HTR-8/SVneo (cell line): ENCODE measurements around the gene FAM72A.
"Not testable (repeated sequence)": the region's sequence is repeated elsewhere in the genome, so short reads cannot be mapped to it uniquely, and the experiment has no call there.

Experiments
- DNase-seq: peaks from one replicate; pipeline ENCODE4 v3.0.0; 2011; ENCODE audit warnings: low spot score, mixed read lengths; ENCODE audit not compliant: insufficient read length
- FAIRE-seq: peaks from 2 replicates; lab custom pipeline; 2011; peaks lifted over from hg19 to GRCh38; lab: Jason Lieb, UNC

Gene FAM72A

DNA sequence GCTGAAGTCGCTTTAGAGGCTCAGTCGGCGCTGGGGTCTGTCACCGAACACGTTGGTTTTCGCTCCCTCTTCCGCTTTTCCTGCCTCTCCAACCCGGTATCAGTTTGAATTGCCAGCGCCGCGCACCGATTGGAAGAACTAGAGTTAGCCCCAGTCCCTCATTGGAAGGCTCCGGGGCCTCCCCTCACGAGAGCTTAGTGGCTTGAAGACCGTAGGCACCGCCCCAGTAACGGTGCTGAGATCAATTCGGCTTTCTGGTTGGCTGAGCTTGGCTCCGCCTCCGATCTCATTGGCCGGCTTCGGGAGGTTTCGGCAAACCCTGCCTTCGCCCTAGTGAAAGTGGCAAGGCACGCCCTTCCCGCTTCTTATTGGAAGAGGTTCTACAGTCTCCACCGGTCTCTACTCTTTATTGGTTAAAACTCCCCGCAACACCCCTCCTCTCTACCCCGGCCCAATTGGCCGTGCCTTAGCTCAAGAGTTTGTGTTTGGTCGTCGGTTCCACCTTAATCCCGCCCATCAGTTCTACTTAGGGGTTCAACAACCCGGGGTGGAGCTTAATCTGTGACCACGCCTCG lies at the start of gene FAM72A:
Gene FAM72A (minus strand): TSS at position 51 of the 575 bp plus-strand sequence. CDS start 814 bp downstream, outside the sequence.
- not testable (repeated sequence) for FAIRE-seq
- peak; percentile 74 for DNase-seq

DNA sequence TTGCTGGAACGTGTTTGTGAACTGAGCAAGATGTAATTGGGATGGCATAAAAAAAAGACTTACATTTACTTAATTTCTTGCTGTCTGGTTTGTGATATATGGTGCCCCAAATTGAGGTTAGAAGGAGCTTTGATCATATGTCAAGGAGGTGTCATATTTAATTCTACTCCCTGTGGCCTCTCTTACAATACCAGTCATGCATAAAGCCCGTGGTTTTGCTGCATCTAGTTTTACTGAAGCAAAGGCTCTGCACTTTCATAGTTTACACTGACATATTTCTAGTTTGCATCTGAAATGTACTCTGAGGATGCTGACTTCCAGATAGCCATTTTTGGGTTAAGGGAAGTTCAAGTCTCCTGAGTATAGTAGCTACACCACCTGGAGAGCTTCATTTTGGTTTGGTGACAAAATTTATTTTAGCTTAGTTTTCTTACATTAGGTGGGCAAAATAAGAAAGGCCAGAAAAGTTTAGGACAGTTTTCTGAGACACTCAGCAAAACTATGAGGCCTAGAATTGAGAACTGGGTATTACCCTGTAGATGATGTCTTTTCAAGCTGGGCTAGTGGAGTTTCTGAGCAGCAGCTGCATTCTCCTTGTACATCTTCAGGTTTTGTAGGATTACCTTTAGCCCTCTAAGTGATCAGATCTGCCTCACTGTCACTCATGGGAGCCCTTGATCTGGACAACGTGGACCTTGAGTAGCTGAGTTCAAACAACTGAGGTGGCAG lies 48.5 kb upstream of the FAM72A start:
- DNase-seq, FAIRE-seq: not testable (repeated sequence)

DNA sequence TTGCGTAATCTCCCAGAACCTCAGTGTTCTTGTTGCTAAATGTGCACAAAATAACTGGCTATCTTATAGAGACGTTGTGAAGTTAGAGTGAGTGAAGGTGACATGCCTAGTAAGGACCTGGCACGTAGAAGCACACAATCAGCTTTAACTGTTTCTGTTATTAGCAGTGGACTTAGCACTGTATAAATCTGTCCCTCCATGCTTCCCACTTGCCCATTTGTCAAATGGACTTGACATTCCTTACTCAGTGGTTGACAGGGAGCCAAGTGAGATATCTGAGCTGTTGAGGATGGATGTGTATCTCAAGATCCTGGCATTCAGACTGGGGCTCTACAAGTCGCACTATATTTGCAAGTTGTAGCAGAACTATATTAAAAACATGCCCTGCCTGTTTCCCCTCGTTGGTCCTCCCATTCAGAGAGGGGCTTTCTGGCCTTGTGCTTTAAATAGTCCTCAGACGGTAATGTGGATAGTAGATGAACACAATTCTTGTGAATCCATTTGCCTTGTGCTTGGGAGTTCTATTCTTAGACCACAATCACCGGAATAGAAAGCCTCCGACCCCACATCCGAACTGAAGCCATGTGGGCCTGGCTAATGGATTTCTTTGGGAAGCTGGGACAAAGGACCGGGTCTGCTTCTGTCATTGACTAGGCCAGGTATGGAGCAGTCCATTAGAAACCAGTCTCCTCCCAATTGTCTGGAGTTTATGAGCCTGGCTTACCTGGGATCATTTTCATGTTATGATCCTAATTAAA lies 43.7 kb upstream of the FAM72A start:
- DNase-seq, FAIRE-seq: not testable (repeated sequence)

DNA sequence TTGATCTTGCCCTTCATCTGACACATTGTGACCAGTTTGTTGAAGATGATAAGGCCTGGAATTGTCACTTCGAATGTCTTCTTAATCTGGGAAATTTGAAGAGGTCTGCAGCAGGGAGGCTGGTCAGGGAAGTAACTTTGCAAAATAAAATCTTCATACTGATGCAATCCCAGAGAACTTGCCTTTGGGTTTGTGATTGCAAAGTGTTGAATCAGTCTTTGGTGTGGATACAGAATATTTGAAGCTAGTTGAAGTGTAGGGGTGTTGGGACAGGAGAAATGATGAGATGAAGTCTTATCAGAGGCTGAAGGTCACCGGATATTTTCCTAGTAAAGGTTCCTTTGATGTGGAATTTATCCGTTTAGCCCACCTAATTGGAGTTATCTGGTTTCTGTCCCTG lies 42.8 kb upstream of the FAM72A start:
- not testable (repeated sequence) for FAIRE-seq, DNase-seq

DNA sequence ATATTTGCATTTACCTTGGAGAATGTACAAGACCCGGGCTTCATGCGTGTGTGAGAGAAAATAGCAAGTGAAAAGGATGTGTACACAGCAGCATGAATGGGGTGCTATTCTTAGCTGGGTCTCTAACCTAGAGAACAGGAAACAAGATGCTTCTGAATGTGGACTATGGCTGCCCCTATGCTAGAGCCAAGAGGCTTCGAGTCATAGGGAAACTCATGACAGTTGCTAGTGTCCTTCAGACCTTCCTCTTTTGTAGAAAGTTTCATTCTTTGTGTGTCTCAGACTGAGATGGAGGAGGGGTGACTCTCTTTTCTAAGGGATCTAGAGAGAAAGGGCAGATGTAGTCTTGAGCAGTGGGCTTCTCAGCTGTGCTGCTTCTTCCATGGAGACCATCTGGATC lies 40.7 kb upstream of the FAM72A start:
- FAIRE-seq, DNase-seq: not testable (repeated sequence)

DNA sequence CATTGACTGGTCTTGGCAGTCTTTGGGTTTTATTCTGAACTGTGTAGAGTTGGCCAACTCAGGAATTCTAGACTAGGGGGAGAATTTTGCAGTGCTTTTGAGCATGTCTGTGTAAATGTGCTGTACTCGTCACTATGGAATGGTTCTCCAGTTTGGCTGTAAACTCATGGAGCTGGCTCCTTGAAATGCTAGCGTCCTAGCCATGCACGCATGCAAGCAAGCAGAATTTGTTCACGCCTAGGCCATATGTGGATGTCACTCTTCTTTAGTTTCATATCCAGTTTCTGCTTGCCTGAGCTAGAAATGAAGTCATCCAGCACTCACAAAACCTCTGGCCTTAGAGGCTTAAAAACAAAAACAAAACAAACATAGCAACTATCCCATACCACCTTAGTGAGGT lies 37.6 kb upstream of the FAM72A start:
- not testable (repeated sequence) for FAIRE-seq, DNase-seq

DNA sequence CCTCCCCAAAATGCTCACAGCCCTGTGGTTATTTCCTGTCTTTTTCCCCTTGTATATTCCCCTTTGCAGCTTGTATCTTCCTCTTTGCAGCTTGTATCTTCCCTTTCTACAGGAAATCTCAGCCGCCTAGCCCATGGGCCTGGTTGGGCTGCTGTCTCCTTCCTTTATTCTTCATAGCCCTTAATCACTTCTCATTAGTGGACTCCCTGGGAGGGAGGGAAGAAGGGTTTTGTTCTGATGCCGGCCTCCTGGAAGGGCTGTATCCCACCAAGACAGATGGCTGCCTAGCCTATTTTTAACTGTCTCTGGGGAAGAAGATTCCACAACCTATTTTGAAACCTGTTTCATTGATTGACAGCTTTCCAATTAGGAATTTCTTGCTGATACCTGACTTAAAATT lies 32.6 kb upstream of the FAM72A start:
- DNase-seq, FAIRE-seq: not testable (repeated sequence)

DNA sequence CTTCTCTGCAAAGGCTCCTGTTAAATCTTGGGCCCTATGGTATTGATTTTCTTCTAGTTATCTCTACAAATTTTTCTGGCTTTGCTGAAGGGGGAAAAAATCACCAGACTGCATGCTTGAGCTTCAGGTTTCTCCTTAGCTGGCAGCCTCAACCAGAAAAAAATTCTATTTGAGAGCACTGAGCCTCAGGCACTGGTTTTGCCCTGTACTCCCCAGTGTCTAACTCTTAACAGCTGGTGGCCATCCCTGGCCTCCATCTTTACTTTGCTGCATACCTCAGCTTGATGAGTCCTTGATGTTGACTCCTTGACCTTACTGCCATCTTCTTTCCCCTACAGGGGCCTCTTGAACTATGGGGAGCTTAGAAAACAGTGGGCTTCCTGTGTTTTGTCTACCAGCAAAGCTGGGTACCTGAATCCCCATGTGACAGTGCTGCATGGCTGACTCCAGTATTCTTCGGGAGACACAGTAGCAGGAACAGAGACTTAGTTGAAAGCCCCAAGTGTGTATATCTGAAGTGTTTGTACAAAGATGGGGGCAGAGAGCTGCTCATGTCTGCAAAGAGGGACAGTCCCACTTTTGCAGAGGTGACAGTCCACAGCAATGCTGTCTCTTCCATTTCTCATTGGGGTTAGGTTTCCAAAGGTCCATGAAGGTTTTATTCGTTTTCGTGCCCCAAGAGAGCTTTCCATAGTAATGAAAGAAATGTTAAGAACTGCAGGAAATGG lies 31.7 kb upstream of the FAM72A start:
- not testable (repeated sequence) for FAIRE-seq, DNase-seq

DNA sequence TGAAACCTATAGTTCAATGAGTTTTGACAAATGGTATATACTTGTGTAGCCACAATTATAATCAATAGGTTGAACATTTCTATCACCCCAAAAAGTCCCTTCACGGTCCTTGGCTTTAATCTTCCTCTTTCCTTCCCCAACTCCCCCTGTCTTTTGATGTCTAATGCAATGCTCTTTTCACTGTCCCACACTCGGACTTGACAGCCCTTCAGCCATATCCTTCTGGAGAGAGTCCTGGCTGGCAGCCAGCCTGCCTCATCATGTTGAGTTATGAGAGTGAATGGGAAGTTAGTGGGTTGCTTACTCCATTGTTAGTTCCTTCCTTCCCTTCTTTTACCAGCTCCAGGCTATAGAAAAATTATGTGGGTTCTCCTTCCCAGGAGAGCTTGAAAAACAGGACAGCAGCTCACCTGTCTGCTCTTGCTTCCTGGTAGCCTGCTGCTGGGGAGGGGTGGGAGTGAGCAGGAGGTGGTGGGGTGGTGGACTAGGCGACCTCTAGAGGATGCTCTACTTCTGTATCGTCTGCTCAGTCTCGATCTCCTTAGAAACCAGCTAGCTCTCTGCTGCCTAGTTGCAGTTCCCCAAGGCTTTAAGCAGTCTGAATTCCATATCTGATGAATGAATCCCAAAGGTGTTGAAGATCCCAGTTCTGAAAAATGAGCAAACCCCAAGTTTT lies 30.5 kb upstream of the FAM72A start:
- FAIRE-seq, DNase-seq: not testable (repeated sequence)

DNA sequence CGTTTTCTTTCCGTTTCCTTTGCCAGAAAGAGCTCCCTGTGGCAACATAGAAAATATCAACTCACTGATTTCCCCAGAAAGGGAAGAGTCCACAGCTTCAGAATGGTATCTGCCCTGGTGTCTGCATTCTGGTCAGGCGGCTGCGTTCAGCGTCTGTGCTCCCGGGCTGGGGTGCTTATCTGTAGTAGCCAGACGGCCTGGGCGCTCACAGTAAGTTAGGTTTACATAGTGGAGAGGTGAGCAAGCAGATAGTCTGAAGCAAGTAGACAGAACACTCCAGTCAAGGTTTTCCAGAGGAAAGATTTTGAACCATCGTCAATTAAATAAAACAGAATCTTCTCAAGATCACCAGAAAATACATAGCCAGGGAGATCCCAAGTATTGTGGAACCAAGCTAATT lies 29.4 kb upstream of the FAM72A start:
- DNase-seq, FAIRE-seq: not testable (repeated sequence)

DNA sequence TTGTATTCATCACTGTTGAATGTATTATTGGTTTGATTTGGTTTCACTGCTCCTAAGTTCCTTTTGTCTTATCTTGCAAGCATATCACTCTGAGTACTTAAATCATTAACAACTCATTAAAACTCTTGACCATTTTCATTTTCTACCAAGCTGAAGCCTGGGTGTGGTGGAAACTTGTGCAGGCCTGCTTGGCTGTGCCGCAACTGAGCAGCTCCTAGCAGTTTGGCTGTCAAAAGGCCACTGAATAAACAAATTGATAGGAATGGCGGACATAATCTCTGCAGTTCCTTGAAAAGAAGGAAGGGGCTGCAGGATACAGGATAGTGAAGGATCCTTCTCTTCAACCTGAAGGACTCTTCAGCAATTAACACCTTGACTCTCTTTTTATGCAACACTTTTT lies 26.6 kb upstream of the FAM72A start:
- DNase-seq, FAIRE-seq: not testable (repeated sequence)

DNA sequence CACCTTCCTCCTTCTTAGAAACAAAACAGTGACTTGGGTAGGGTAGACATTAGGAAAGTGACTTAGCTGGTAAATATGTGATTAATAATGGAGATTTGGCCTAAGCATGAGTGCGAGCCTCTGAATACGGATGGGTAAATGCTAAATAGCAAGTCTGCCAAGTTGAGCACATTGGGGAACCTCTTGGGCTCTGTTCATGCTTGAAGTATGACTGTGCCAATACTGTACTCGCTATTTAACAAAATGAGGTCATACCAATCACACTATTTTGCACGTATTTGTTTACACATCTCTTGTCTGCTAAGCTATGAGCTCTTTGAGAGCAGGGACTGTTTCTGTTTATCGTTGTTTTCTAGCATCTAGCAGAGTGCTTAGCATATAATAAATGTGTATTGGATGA lies 24.2 kb upstream of the FAM72A start:
- not testable (repeated sequence) for FAIRE-seq, DNase-seq

DNA sequence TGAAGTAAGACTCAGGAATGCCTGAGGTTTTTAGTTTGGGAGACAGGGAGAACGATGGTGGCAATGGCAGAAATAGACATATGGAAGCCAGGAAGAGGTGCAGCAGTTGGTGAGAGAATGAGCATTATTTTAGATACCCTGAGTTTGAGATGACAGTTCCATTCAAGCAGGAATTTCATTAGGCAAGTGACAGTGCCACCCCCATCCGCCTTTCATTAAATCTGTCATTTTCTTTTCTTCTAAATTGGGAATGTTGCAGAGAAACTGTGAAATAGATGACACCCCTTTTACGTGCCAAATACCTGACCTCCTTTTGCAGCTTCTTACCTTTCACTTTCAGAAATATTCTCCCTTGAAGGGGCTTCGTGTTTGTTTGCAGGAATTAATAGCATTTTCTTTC lies 22.7 kb upstream of the FAM72A start:
- DNase-seq, FAIRE-seq: not testable (repeated sequence)

DNA sequence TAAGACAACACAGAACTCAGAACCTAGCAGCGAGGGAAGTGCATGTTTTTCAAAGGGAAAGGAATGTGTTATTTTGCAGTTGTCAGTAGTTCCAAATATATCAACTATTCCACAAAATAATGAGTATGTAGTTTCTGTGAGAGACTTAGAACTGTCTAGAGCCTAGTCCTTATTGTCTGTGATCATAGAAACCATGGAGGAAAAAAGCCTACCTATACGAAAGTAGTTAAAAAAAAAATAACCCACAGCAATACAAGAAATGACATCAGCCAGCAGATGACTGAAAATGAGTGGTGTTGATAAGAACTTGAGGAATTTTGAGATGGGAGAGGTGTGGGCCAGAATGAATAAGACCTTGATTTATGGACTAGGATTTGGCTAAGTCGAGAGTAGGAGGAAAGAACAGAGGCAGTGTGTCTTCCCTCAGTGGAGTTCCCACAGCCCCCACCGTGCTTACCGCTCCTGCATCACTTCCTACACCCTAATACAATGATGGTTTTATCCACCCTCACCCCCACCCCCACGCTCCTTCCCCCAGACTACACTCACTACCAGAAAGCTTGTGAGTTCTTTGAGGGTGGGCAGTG lies 21.6 kb upstream of the FAM72A start:
- FAIRE-seq, DNase-seq: not testable (repeated sequence)

DNA sequence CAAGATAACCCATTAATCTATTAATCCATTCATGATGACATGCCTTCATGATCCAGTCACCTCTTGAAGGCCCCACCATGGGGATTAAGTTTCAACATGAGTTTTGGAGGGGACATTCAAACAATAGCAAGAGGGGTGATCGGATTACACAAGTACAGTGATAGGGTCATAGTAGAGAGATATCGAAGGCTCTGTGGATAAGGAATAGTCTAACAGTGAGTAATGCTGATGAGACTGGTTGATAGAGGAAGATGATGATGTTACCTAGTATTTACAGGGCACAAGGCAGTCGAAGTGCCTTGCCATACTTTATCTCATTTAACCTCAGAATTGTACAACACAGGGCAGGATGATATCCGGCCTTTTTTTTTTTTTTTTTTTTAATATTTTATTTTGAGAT lies 18.9 kb upstream of the FAM72A start:
- not testable (repeated sequence) for DNase-seq, FAIRE-seq

DNA sequence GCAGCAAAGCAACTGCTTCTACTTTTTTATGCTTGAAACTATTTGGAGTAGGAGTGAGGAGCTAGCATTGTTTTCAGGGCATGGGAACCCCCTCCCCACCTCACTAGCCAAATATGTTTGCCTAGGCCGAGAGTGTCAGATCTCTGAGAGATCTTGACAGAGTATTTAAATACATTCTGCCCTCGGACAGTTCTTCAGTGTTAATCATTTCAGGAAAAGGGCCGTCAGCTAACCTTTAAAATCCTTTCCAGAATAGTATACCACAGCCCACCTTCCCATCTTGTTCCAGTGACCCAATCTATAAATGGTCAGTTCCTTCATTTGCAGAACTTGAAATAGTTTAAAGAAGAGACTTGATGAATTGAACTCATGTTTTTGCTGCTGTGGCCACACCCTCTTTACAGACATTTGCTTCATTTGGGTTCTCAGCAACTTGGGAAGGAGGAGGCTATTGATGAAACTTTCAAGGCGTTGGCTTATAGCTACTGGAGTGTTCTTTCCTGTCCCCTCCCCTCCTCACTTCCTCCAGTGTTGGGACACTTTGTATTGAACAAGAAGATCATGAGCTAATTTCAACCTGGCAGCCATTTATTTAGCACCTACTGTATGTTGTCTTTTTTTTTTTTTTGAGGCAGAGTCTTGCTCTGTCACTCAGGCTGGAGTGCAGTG lies 17.8 kb upstream of the FAM72A start:
- DNase-seq, FAIRE-seq: not testable (repeated sequence)

DNA sequence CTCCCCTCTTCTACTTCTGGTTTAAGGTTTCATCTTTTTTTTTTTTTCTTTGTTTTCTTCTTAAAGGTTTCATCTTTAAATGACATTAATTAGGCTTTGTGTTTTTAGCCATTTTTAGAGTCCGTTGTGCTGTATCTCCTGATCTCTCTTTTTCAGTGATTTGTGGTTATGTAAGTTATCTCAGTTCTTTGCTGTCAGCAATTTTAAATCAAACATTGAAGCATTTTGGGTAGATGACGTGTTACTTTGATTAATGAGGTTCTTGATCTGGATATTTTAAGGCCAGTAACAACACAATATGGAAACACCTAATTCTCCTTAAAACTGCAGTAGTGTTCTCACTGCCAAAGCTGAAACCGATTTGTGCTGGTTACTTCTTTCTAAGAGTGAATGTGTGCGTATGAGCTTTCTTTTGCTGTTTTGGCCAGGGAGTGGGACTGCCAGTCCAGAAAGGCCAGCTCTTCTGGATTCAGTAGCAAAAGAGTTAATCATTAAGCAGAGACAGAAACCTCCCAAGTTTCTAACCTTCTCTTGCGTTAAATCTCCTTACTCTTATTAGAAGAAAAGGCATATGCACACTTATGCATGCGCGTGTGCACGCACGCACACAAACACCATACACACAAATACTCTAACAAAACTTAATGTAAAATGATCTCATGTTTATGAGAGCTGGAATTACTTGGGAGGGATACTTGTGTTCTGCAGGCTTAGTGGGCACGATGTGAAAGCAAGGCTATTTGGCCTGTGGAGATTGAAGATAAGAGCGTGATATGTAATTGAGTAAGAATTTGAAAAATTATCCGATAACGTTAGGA lies 17.1 kb upstream of the FAM72A start:
- not testable (repeated sequence) for DNase-seq, FAIRE-seq

DNA sequence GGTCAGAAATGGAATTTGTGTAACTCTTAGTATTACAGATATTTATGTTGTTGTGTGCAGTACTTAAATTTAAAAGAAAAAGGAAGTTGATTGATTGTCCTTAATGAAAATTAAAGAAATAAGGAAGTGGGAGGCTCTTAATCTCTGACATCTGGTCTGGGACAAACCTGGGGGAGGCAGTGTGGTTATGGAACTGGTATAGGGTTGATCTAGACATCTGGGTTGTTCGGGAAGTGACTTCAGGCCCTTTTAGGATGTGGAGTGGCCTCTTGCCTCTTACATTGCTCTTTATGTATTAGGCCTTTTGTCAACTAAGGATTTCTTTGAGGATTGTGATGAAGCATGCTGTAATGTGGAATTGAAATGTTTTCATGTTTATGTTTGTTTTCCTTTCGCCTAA lies 16.1 kb upstream of the FAM72A start:
- not testable (repeated sequence) for DNase-seq, FAIRE-seq
